Testis (tissue), 2 donors: ENCODE data around the gene KLK13.

ENCODE experiments used
- POLR2A ChIP-seq: fragments of 450-650 bp; IDR thresholded peaks from one replicate; pipeline ENCODE4 v1.6.1; 2017; ENCODE audit warnings: antibody characterized with exemption, mild to moderate bottlenecking, moderate library complexity
- TF ChIP-seq, protein P1 (sequence below), 3 experiments: fragments of 450-650 bp in 2 of 3; fragments of 200-600 bp in 1 of 3; sonication (generic) in 1 of 3; IDR thresholded peaks; one replicate each; pipeline ENCODE4 v1.5.1; 2016 to 2019; ENCODE audit warnings: antibody characterized with exemption in 3 of 3, mild to moderate bottlenecking in 2 of 3, moderate library complexity in 1 of 3

DNA sequence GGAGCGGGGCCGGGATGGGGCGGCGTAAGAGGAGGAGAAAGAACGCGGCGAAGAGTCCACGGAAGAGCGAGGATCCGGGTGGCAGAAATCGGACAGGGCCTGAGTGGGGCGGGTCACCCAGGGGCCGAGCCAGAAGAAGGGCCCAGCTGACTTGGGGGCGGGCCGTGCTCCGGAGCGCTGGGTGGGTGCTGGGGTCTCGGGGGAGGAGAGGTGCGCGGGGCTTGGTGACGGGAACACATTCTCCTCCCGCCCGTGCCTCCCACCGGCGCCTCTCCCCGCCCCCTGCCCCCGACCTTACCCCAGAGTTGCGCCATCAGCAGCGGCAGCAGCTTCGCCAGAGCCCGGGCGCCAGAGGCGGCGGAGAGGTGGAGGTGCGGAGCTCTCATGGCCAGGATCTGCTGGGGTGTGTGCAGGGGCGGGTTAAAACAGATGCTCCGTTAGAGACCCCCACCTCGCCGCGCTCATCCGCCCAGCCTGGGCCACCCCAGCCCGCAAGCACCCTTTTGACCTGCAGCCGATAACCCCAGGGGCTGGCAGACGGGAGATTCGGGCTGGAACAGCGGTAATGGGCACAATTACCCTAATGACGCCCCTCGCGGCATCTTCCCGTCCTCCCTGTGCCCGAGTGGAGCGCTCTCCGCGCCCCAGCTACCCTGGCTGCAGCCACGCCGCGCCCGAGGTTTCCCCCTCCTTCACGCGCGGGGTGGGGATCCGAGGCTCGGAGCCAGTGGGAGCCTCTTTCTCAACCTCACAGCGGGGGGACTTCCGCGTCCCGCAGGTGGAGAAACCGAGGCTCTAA lies 45.9 kb downstream of the KLK13 start:
- TF ChIP-seq POLR2A: no peak
- TF ChIP-seq, protein P1, sequence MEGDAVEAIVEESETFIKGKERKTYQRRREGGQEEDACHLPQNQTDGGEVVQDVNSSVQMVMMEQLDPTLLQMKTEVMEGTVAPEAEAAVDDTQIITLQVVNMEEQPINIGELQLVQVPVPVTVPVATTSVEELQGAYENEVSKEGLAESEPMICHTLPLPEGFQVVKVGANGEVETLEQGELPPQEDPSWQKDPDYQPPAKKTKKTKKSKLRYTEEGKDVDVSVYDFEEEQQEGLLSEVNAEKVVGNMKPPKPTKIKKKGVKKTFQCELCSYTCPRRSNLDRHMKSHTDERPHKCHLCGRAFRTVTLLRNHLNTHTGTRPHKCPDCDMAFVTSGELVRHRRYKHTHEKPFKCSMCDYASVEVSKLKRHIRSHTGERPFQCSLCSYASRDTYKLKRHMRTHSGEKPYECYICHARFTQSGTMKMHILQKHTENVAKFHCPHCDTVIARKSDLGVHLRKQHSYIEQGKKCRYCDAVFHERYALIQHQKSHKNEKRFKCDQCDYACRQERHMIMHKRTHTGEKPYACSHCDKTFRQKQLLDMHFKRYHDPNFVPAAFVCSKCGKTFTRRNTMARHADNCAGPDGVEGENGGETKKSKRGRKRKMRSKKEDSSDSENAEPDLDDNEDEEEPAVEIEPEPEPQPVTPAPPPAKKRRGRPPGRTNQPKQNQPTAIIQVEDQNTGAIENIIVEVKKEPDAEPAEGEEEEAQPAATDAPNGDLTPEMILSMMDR (IDR thresholded peaks at IDR 0.05): no peak
